Measurements from ENCODE around the gene APBB2. TPM values are rescaled to one million over a fixed set of nuclear protein-coding genes. Genes with fewer than 3 reads are reported as not detected.

The APBB2 gene
- total and polyA plus RNA-seq, 2 donors (not counting 1 experiment from before 2014, with no cell fraction given) = 4.4 to 15.8 TPM

- TF ChIP-seq EZH2 (IDR thresholded peaks at IDR 0.05; ENCODE audit: borderline replicate concordance, insufficient read depth, low read depth, low read length, poor library complexity, severe bottlenecking) (no peak), CTCF (IDR thresholded peaks at IDR 0.05) (no peak)
- no peaks in the 10 kb centered on the region for H3K79me2 ChIP-seq (ENCODE audit: control insufficient read depth, insufficient read depth, low read length)
- ATAC-seq (ENCODE audit: low read depth) (no peak), DNase-seq (peak; percentile 40)
- Mint-ChIP-seq H3K4me3 (peak overlapping the region; percentile 65), H3K4me1 (peaks cover 38% of the 10 kb centered on the region), H3K9me3 (ENCODE audit: insufficient read depth) (no peaks in the 10 kb centered on the region), H3K27me3 (peaks cover 20% of the 10 kb centered on the region), H3K27ac (no peak overlapping the region)
- no peak overlapping the region for H3K4me2 ChIP-seq (replicated peaks; ENCODE audit: low read depth, low read length, poor library complexity, severe bottlenecking)
- WGBS (ENCODE audit: insufficient coverage) = no CpG with 5 or more reads among the region's 2 CpGs
- no peaks in the 10 kb centered on the region for H3K9me3 ChIP-seq (ENCODE audit: control extremely low read depth in 1 of 3, control insufficient read depth in 2 of 3, insufficient read depth in 1 of 3, low read length in 2 of 3)
- peaks cover 0 to 19% (median 0%) of the 10 kb centered on the region in 4 experiments for H3K27me3 ChIP-seq (replicated peaks in 1 of 4; ENCODE audit: control extremely low read depth in 1 of 4, control insufficient read depth in 3 of 4, insufficient read depth in 4 of 4, low read length in 3 of 4)
- H2AFZ ChIP-seq (ENCODE audit: insufficient read depth, low read depth, low read length, poor library complexity, severe bottlenecking) = no peak overlapping the region
- no peaks in the 10 kb centered on the region for H3K36me3 ChIP-seq (replicated peaks in 1 of 2; ENCODE audit: control extremely low read depth in 1 of 2, control insufficient read depth in 1 of 2, extremely low read depth in 1 of 2, insufficient read depth in 2 of 2, low read length in 1 of 2)
- POLR2A ChIA-PET = interaction anchor here (1.2 kb wide), 1 partner anchor 19 kb away, joined by 9 read pairs; no protein-coding TSS in a partner anchor
- peaks cover 19 to 32% of the 10 kb centered on the region in 2 donors for H3K4me1 ChIP-seq (ENCODE audit: control insufficient read depth in 2 of 2, insufficient read depth in 2 of 2, low read length in 2 of 2)
- CTCF ChIA-PET = interaction anchor here (1.2 kb wide), 1 partner anchor 17 kb away, joined by 5 read pairs; no protein-coding TSS in a partner anchor
- intact Hi-C loops (cut with micrococcal nuclease) = loop anchor here (1.0 kb wide), 1 partner anchor 18 kb away; no protein-coding TSS in a partner anchor
- H3K9ac ChIP-seq (ENCODE audit: low read length) = no peak overlapping the region
- no peak overlapping the region for H3K4me3 ChIP-seq (ENCODE audit: control extremely low read depth in 1 of 5, extremely low read depth in 1 of 5, insufficient read depth in 1 of 5, low read depth in 2 of 5, low read length in 4 of 5)
- H4K20me1 ChIP-seq (ENCODE audit: control insufficient read depth, insufficient read depth, low read length, poor library complexity, severe bottlenecking) = no peaks in the 10 kb centered on the region
- H3K27ac ChIP-seq (ENCODE audit: low read length in 2 of 2) = no peak overlapping the region
Observed at GRCh38 chr4:40857956-40858355, 356.4 kb downstream of the APBB2 start.

- Histone ChIP-seq H3K27me3 (replicated peaks in 1 of 4; ENCODE audit: control extremely low read depth in 1 of 4, control insufficient read depth in 3 of 4, insufficient read depth in 4 of 4, low read length in 3 of 4) (peaks cover 0 to 19% (median 0%) of the 10 kb centered on the region in 4 experiments), H3K9ac (ENCODE audit: low read length) (peak overlapping the region; percentile 80), H2AFZ (ENCODE audit: insufficient read depth, low read depth, low read length, poor library complexity, severe bottlenecking) (peak overlapping the region; percentile 88), H3K79me2 (ENCODE audit: control insufficient read depth, insufficient read depth, low read length) (no peaks in the 10 kb centered on the region), H3K4me3 (ENCODE audit: control extremely low read depth in 1 of 5, extremely low read depth in 1 of 5, insufficient read depth in 1 of 5, low read depth in 2 of 5, low read length in 4 of 5) (peak overlapping the region; percentile 50 to 76 (median 69)), H3K9me3 (ENCODE audit: control extremely low read depth in 1 of 3, control insufficient read depth in 2 of 3, insufficient read depth in 1 of 3, low read length in 2 of 3) (no peaks in the 10 kb centered on the region), H4K20me1 (ENCODE audit: control insufficient read depth, insufficient read depth, low read length, poor library complexity, severe bottlenecking) (no peaks in the 10 kb centered on the region), H3K4me2 (replicated peaks; ENCODE audit: low read depth, low read length, poor library complexity, severe bottlenecking) (peak overlapping the region; percentile 97), H3K4me1 (ENCODE audit: control insufficient read depth in 2 of 2, insufficient read depth in 2 of 2, low read length in 2 of 2) (peaks cover 19 to 32% of the 10 kb centered on the region in 2 donors), H3K27ac (ENCODE audit: low read length in 2 of 2) (peak overlapping the region; percentile 40), H3K36me3 (replicated peaks in 1 of 2; ENCODE audit: control extremely low read depth in 1 of 2, control insufficient read depth in 1 of 2, extremely low read depth in 1 of 2, insufficient read depth in 2 of 2, low read length in 1 of 2) (no peaks in the 10 kb centered on the region)
- intact Hi-C loops (cut with micrococcal nuclease) = loop anchor here (1.0 kb wide), 1 partner anchor 17 kb away; no protein-coding TSS in a partner anchor
- TF ChIP-seq CTCF (IDR thresholded peaks at IDR 0.05) (no peak), EZH2 (IDR thresholded peaks at IDR 0.05; ENCODE audit: borderline replicate concordance, insufficient read depth, low read depth, low read length, poor library complexity, severe bottlenecking) (no peak)
- CTCF ChIA-PET = interaction anchor here (0.6 to 4.0 kb wide), 3 partner anchors 15 to 539 kb away, joined by 3 to 39 read pairs (median 13); no protein-coding TSS in a partner anchor
- H3K4me1 Mint-ChIP-seq = peaks cover 38% of the 10 kb centered on the region
- H3K27ac Mint-ChIP-seq = peak overlapping the region; percentile 76
- peak overlapping the region; percentile 88 for H3K4me3 Mint-ChIP-seq
- ATAC-seq (ENCODE audit: low read depth) = peak; percentile 95
- DNase-seq = peak; percentile 78
- H3K27me3 Mint-ChIP-seq = peaks cover 20% of the 10 kb centered on the region
- POLR2A ChIA-PET = interaction anchor here (1.2 kb wide), 1 partner anchor 18 kb away, joined by 9 read pairs; no protein-coding TSS in a partner anchor
- 3% methylated on average over 51 of the region's 51 CpGs for WGBS (ENCODE audit: insufficient coverage)
- no peaks in the 10 kb centered on the region for H3K9me3 Mint-ChIP-seq (ENCODE audit: insufficient read depth)
Observed at GRCh38 chr4:40856840-40857362, 357.4 kb downstream of the APBB2 start.
